ENCODE results near the gene ARF1. TPM values are rescaled to one million over a fixed set of nuclear protein-coding genes. Genes with fewer than 3 reads are reported as not detected.

ARF1 gene
- total RNA-seq, 1 experiment from 2014 or later: 330 TPM

- POLR2A ChIA-PET: no interaction called here
- DNase-seq (ENCODE audit: low spot score): no peak
- no peaks in the 10 kb centered on the region for H3K36me3 Mint-ChIP-seq
- peaks cover 6% of the 10 kb centered on the region; the same call in 1 of the 2 replicates for H3K4me1 Mint-ChIP-seq
- no peak overlapping the region for H3K4me3 Mint-ChIP-seq
- no peak overlapping the region for H3K27ac Mint-ChIP-seq
- no peak for TF ChIP-seq ETV6 (CRISPR knock-in tag; IDR thresholded peaks at IDR 0.05)
- TF ChIP-seq KAT7 (CRISPR knock-in tag; IDR thresholded peaks at IDR 0.05; ENCODE audit: borderline replicate concordance): no peak
- TF ChIP-seq MLX (CRISPR knock-in tag; IDR thresholded peaks at IDR 0.05): no peak
- TF ChIP-seq SMAD4 (CRISPR knock-in tag; IDR thresholded peaks at IDR 0.05): no peak
- no peak for TF ChIP-seq CREM (CRISPR knock-in tag; IDR thresholded peaks at IDR 0.05)
- TF ChIP-seq, protein P1, sequence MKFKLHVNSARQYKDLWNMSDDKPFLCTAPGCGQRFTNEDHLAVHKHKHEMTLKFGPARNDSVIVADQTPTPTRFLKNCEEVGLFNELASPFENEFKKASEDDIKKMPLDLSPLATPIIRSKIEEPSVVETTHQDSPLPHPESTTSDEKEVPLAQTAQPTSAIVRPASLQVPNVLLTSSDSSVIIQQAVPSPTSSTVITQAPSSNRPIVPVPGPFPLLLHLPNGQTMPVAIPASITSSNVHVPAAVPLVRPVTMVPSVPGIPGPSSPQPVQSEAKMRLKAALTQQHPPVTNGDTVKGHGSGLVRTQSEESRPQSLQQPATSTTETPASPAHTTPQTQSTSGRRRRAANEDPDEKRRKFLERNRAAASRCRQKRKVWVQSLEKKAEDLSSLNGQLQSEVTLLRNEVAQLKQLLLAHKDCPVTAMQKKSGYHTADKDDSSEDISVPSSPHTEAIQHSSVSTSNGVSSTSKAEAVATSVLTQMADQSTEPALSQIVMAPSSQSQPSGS (CRISPR knock-in tag; IDR thresholded peaks at IDR 0.05; ENCODE audit: borderline replicate concordance, low read depth): no peak
- no peak for TF ChIP-seq ARID4B (CRISPR knock-in tag; IDR thresholded peaks at IDR 0.05; ENCODE audit: borderline replicate concordance)
- TF ChIP-seq E2F5 (CRISPR knock-in tag; IDR thresholded peaks at IDR 0.05): no peak
- TF ChIP-seq NR1H2 (CRISPR knock-in tag; IDR thresholded peaks at IDR 0.05): no peak
- no peak for TF ChIP-seq PRRX2 (CRISPR knock-in tag; IDR thresholded peaks at IDR 0.05)
- TF ChIP-seq TEAD4 (CRISPR knock-in tag; IDR thresholded peaks at IDR 0.05): no peak
- no peak for TF ChIP-seq ATF6 (CRISPR knock-in tag; IDR thresholded peaks at IDR 0.05)
- no peak for TF ChIP-seq NFE2L1 (CRISPR knock-in tag; IDR thresholded peaks at IDR 0.05)
- TF ChIP-seq, protein P2, sequence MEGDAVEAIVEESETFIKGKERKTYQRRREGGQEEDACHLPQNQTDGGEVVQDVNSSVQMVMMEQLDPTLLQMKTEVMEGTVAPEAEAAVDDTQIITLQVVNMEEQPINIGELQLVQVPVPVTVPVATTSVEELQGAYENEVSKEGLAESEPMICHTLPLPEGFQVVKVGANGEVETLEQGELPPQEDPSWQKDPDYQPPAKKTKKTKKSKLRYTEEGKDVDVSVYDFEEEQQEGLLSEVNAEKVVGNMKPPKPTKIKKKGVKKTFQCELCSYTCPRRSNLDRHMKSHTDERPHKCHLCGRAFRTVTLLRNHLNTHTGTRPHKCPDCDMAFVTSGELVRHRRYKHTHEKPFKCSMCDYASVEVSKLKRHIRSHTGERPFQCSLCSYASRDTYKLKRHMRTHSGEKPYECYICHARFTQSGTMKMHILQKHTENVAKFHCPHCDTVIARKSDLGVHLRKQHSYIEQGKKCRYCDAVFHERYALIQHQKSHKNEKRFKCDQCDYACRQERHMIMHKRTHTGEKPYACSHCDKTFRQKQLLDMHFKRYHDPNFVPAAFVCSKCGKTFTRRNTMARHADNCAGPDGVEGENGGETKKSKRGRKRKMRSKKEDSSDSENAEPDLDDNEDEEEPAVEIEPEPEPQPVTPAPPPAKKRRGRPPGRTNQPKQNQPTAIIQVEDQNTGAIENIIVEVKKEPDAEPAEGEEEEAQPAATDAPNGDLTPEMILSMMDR (IDR thresholded peaks at IDR 0.05): no peak
- no peak for TF ChIP-seq TEAD1 (CRISPR knock-in tag; IDR thresholded peaks at IDR 0.05)
- TF ChIP-seq SOX15 (CRISPR knock-in tag; IDR thresholded peaks at IDR 0.05): no peak
- TF ChIP-seq HMGA2 (CRISPR knock-in tag; IDR thresholded peaks at IDR 0.05): no peak
- TF ChIP-seq CBFB (CRISPR knock-in tag; IDR thresholded peaks at IDR 0.05; ENCODE audit: low read depth): no peak
- no peak for TF ChIP-seq ZNF121 (CRISPR knock-in tag; IDR thresholded peaks at IDR 0.05)
- no peaks in the 10 kb centered on the region for H3K9me3 Mint-ChIP-seq
- CTCF ChIA-PET: interaction anchor here (0.6 kb wide), 1 partner anchor 129 kb away, joined by 3 read pairs; no protein-coding TSS in a partner anchor
- no peak for ATAC-seq
- peaks cover 71% of the 10 kb centered on the region for H3K27me3 Mint-ChIP-seq (ENCODE audit: low read depth)
Measured at GRCh38 chr1:228134591-228134990, 52.1 kb downstream of the ARF1 start.

Data from WTC11 (cell line).